Endothelial cell (in vitro differentiated cells): Measurements from ENCODE around the gene S100A12. TPM values are rescaled to one million over a fixed set of nuclear protein-coding genes. Genes with fewer than 3 reads are reported as not detected.

Source experiments
- DNase-seq: peaks from one replicate; pipeline ENCODE4 v3.0.0; 2021; ENCODE audit warnings: low spot score
- H3K27ac Mint-ChIP-seq: one replicate; pipeline ENCODE4 v1.8.0; 2021; ENCODE audit warnings: mixed read lengths, inconsistent platforms; ENCODE audit not compliant: unreplicated experiment
- H3K27me3 Mint-ChIP-seq: one replicate; pipeline ENCODE4 v1.8.0; 2021; ENCODE audit warnings: mild to moderate bottlenecking, moderate library complexity, mixed read lengths, inconsistent platforms; ENCODE audit not compliant: unreplicated experiment
- H3K36me3 Mint-ChIP-seq: one replicate; pipeline ENCODE4 v1.8.0; 2021; ENCODE audit warnings: mild to moderate bottlenecking, low read depth, mixed read lengths, inconsistent platforms; ENCODE audit not compliant: unreplicated experiment
- H3K4me1 Mint-ChIP-seq: one replicate; pipeline ENCODE4 v1.8.0; 2021; ENCODE audit warnings: mild to moderate bottlenecking, mixed read lengths, inconsistent platforms; ENCODE audit not compliant: unreplicated experiment
- H3K4me3 Mint-ChIP-seq: one replicate; pipeline ENCODE4 v1.8.0; 2021; ENCODE audit warnings: mild to moderate bottlenecking, mixed read lengths, inconsistent platforms; ENCODE audit not compliant: unreplicated experiment
- H3K9me3 Mint-ChIP-seq: one replicate; pipeline ENCODE4 v1.8.0; 2021; ENCODE audit warnings: mixed read lengths, inconsistent platforms; ENCODE audit not compliant: unreplicated experiment
- total RNA-seq: library from RNA; stranded (reverse); fragmentation: NEBNext Ultra II Directional; extraction: Animal tissue kit (Norgen Biotek cat#: 25700); gene quantifications from one replicate; pipeline ENCODE4 v1.2.1, GENCODE V29; 2021; ENCODE audit not compliant: unreplicated experiment
- TF ChIP-seq, protein P1 (sequence below): fragments of 200-600 bp; sonication (generic); IDR thresholded peaks from one replicate; pipeline ENCODE4 v1.5.0; 2021; ENCODE audit warnings: antibody characterized with exemption; ENCODE audit not compliant: unreplicated experiment

S100A12 gene
- total RNA-seq, 1 donor from 2014 or later, result not detected

DNA sequence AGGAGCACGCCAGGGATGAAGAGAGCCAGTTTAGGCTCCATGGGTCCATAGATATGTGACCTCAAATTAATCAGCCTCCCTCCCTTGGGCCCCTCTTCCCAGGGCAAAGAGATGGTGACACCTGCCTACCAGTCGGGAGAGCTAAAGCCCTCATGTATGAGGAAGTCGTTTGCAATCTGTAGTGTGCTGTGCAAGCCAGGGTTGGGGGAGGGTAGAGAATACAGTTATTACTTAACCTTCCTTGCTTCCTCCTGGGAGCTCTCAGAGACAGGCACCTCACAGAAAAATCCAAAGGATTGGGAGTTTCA lies 30.7 kb downstream of the S100A12 start:
- Mint-ChIP-seq H3K27me3 (peaks cover 8% of the 10 kb centered on the region), H3K9me3 (no peaks in the 10 kb centered on the region), H3K36me3 (peaks cover 5% of the 10 kb centered on the region), H3K4me3 (peak overlapping the region; percentile 11), H3K27ac (peak overlapping the region; percentile 82), H3K4me1 (peaks cover 65% of the 10 kb centered on the region)
- TF ChIP-seq, protein P1, sequence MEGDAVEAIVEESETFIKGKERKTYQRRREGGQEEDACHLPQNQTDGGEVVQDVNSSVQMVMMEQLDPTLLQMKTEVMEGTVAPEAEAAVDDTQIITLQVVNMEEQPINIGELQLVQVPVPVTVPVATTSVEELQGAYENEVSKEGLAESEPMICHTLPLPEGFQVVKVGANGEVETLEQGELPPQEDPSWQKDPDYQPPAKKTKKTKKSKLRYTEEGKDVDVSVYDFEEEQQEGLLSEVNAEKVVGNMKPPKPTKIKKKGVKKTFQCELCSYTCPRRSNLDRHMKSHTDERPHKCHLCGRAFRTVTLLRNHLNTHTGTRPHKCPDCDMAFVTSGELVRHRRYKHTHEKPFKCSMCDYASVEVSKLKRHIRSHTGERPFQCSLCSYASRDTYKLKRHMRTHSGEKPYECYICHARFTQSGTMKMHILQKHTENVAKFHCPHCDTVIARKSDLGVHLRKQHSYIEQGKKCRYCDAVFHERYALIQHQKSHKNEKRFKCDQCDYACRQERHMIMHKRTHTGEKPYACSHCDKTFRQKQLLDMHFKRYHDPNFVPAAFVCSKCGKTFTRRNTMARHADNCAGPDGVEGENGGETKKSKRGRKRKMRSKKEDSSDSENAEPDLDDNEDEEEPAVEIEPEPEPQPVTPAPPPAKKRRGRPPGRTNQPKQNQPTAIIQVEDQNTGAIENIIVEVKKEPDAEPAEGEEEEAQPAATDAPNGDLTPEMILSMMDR, result no peak
- DNase-seq, result no peak

DNA sequence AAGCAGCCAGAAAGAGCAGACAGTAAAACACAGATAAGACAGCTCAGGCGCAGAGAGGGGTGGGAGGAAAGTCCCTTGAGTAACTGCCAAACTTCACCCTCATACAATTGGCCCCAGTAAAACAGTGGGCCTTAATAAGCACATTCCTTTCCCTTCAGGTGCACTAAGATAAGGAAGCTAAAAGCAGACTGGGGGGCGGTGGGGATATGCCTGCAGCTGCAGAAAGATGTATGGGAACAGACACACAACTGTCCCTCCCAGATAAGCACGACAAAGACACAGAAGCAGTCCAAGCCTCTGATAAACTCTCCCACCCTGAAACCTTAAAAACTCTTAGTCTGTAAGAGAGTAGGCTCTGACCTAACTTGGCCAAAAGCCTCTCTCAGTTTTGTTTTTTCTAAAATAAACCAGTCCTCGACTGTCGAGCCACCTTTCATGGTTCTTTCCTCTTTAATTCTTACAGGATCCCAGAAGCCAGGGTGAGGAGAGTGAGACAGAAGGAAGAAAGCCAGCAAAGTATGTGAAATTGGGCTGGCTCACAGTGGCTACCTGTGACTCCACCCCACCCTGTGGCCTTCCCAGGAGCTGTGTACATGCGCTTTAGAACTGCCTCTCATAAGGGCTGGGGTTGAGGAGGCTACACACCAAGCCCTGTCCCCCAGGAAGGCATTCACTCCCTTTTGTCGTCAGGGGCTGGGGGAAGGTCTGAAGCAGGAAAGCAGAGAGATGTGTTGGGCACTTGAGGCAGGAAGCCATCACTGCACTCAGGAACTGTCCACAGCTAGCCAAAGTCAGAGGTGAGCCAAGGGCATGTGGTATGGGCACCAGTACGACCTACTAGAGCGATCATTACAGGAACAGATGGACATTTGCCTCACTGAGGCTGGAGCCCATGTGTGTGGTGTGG lies 31.4 kb downstream of the S100A12 start:
- peaks cover 10% of the 10 kb centered on the region for H3K27me3 Mint-ChIP-seq
- no peak for DNase-seq
- TF ChIP-seq, protein P1, result no peak
- peaks cover 5% of the 10 kb centered on the region for H3K36me3 Mint-ChIP-seq
- no peaks in the 10 kb centered on the region for H3K9me3 Mint-ChIP-seq
- peak overlapping the region; percentile 92 for H3K27ac Mint-ChIP-seq
- peaks cover 68% of the 10 kb centered on the region for H3K4me1 Mint-ChIP-seq
- peak overlapping the region; percentile 73 for H3K4me3 Mint-ChIP-seq

- no peak for DNase-seq
- Mint-ChIP-seq H3K4me3 (peak overlapping the region; percentile 73), H3K9me3 (no peaks in the 10 kb centered on the region), H3K36me3 (peaks cover 5% of the 10 kb centered on the region), H3K27me3 (peaks cover 12% of the 10 kb centered on the region), H3K27ac (peak overlapping the region; percentile 92), H3K4me1 (peaks cover 75% of the 10 kb centered on the region)
- TF ChIP-seq, protein P1, result no peak
Observed at GRCh38 chr1:153343040-153343681, 32.3 kb downstream of the S100A12 start.

- Mint-ChIP-seq H3K4me3 (peak overlapping the region; percentile 17), H3K9me3 (no peaks in the 10 kb centered on the region), H3K27ac (peak overlapping the region; percentile 92), H3K36me3 (peaks cover 5% of the 10 kb centered on the region), H3K27me3 (peaks cover 12% of the 10 kb centered on the region), H3K4me1 (peaks cover 85% of the 10 kb centered on the region)
- TF ChIP-seq, protein P1, result no peak
- DNase-seq, result no peak
Observed at GRCh38 chr1:153342178-153342577, 33.2 kb downstream of the S100A12 start.
